ENCODE measurements around the gene PDILT.
"Not testable (repeated sequence)": the region's sequence is repeated elsewhere in the genome, so short reads cannot be mapped to it uniquely, and the experiment has no call there.

The PDILT gene

GRCh38 chr16:20430948-20431347, 26.4 kb upstream of the PDILT start:
- Histone ChIP-seq H3K27me3 (no peaks in the 10 kb centered on the region), H3K9me3 (no peaks in the 10 kb centered on the region), H3K4me1 (no peaks in the 10 kb centered on the region), H3K36me3 (no peaks in the 10 kb centered on the region), H3K4me3 (ENCODE audit: low read depth, low read length) (no peak overlapping the region)
- no peak for TF ChIP-seq CTCF (IDR thresholded peaks at IDR 0.05; ENCODE audit: low read depth, low read length)
- no peak for DNase-seq

GRCh38 chr16:20430480-20430879, 25.9 kb upstream of the PDILT start:
- not testable (repeated sequence) for H3K4me3 ChIP-seq (ENCODE audit: low read depth, low read length); H3K9me3 ChIP-seq; H3K27me3 ChIP-seq; H3K36me3 ChIP-seq; H3K4me1 ChIP-seq; DNase-seq

- not testable (repeated sequence) for H3K9me3 ChIP-seq; DNase-seq; H3K4me1 ChIP-seq; H3K36me3 ChIP-seq; H3K4me3 ChIP-seq (ENCODE audit: low read depth, low read length); H3K27me3 ChIP-seq
Measured at GRCh38 chr16:20429499-20429898, 25.0 kb upstream of the PDILT start.

- H3K9me3 ChIP-seq, H3K4me1 ChIP-seq, DNase-seq: not testable (repeated sequence)
Measured at GRCh38 chr16:20427401-20427797, 22.9 kb upstream of the PDILT start.

GRCh38 chr16:20424129-20424866, 19.8 kb upstream of the PDILT start:
- Histone ChIP-seq H3K27me3 (no peaks in the 10 kb centered on the region), H3K4me3 (ENCODE audit: low read depth, low read length) (no peak overlapping the region), H3K9me3 (no peaks in the 10 kb centered on the region), H3K4me1 (no peaks in the 10 kb centered on the region), H3K36me3 (no peaks in the 10 kb centered on the region)
- no peak for TF ChIP-seq CTCF (IDR thresholded peaks at IDR 0.05; ENCODE audit: low read depth, low read length)
- no peak for DNase-seq

More at GRCh38 chr16:20427401-20427797, 22.9 kb upstream of the PDILT start:
- not testable (repeated sequence) for H3K36me3 ChIP-seq; H3K27me3 ChIP-seq; H3K4me3 ChIP-seq (ENCODE audit: low read depth, low read length)

GRCh38 chr16:20423772-20424128, 19.2 kb upstream of the PDILT start:
- not testable (repeated sequence) for H3K4me3 ChIP-seq (ENCODE audit: low read depth, low read length); DNase-seq; H3K9me3 ChIP-seq; H3K36me3 ChIP-seq; H3K27me3 ChIP-seq; H3K4me1 ChIP-seq

- not testable (repeated sequence) for H3K9me3 ChIP-seq; H3K4me1 ChIP-seq; H3K4me3 ChIP-seq (ENCODE audit: low read depth, low read length); H3K36me3 ChIP-seq; DNase-seq; H3K27me3 ChIP-seq
Measured at GRCh38 chr16:20421748-20422147, 17.2 kb upstream of the PDILT start.

- H3K27me3 ChIP-seq, result not testable (repeated sequence)
Measured at GRCh38 chr16:20419093-20419492, 14.6 kb upstream of the PDILT start.

GRCh38 chr16:20415541-20415940, 11.0 kb upstream of the PDILT start:
- Histone ChIP-seq H3K4me1 (no peaks in the 10 kb centered on the region), H3K36me3 (no peaks in the 10 kb centered on the region), H3K27me3 (no peaks in the 10 kb centered on the region), H3K9me3 (no peaks in the 10 kb centered on the region), H3K4me3 (ENCODE audit: low read depth, low read length) (no peak overlapping the region)
- DNase-seq, result no peak
- no peak for TF ChIP-seq CTCF (IDR thresholded peaks at IDR 0.05; ENCODE audit: low read depth, low read length)

More at GRCh38 chr16:20419093-20419492, 14.6 kb upstream of the PDILT start:
- not testable (repeated sequence) for DNase-seq; H3K36me3 ChIP-seq; H3K9me3 ChIP-seq; H3K4me3 ChIP-seq (ENCODE audit: low read depth, low read length); H3K4me1 ChIP-seq

Measured in BE2C (cell line).